Measurements from ENCODE around the gene GBA2. TPM values are rescaled to one million over a fixed set of nuclear protein-coding genes. Genes with fewer than 3 reads are reported as not detected.
A peak's percentile ranks its signal among the peaks of the same experiment; 100 is the strongest.

GBA2 gene
- total RNA-seq, 1 donor from 2014 or later: 52.1 TPM

GRCh38 chr9:35740243-35740642 is 8.8 kb downstream of the GBA2 start:
- TF ChIP-seq, protein P1, sequence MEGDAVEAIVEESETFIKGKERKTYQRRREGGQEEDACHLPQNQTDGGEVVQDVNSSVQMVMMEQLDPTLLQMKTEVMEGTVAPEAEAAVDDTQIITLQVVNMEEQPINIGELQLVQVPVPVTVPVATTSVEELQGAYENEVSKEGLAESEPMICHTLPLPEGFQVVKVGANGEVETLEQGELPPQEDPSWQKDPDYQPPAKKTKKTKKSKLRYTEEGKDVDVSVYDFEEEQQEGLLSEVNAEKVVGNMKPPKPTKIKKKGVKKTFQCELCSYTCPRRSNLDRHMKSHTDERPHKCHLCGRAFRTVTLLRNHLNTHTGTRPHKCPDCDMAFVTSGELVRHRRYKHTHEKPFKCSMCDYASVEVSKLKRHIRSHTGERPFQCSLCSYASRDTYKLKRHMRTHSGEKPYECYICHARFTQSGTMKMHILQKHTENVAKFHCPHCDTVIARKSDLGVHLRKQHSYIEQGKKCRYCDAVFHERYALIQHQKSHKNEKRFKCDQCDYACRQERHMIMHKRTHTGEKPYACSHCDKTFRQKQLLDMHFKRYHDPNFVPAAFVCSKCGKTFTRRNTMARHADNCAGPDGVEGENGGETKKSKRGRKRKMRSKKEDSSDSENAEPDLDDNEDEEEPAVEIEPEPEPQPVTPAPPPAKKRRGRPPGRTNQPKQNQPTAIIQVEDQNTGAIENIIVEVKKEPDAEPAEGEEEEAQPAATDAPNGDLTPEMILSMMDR (IDR thresholded peaks at IDR 0.05): no peak
- Mint-ChIP-seq H3K27ac (ENCODE audit: unreplicated experiment) (no peak overlapping the region), H3K9me3 (ENCODE audit: low read depth) (no peaks in the 10 kb centered on the region), H3K4me1 (ENCODE audit: low read depth) (peaks cover 16% of the 10 kb centered on the region), H3K27me3 (ENCODE audit: low read depth) (no peaks in the 10 kb centered on the region), H3K4me3 (ENCODE audit: unreplicated experiment) (no peak overlapping the region), H3K36me3 (ENCODE audit: low read depth) (peaks cover 48% of the 10 kb centered on the region)
- no peak for DNase-seq (ENCODE audit: low spot score)

GRCh38 chr9:35738924-35739323 is 10.1 kb downstream of the GBA2 start:
- DNase-seq (ENCODE audit: low spot score): no peak
- Mint-ChIP-seq H3K4me3 (ENCODE audit: unreplicated experiment) (no peak overlapping the region), H3K9me3 (ENCODE audit: low read depth) (no peaks in the 10 kb centered on the region), H3K27ac (ENCODE audit: unreplicated experiment) (peak overlapping the region; percentile 62), H3K4me1 (ENCODE audit: low read depth) (peaks cover 18% of the 10 kb centered on the region), H3K36me3 (ENCODE audit: low read depth) (peaks cover 47% of the 10 kb centered on the region), H3K27me3 (ENCODE audit: low read depth) (no peaks in the 10 kb centered on the region)
- TF ChIP-seq, protein P1 (IDR thresholded peaks at IDR 0.05): no peak

GRCh38 chr9:35738186-35738585 is 10.8 kb downstream of the GBA2 start:
- peak overlapping the region; percentile 71 for H3K27ac Mint-ChIP-seq (ENCODE audit: unreplicated experiment)
- TF ChIP-seq, protein P1 (IDR thresholded peaks at IDR 0.05): no peak
- no peak for DNase-seq (ENCODE audit: low spot score)
- no peak overlapping the region for H3K4me3 Mint-ChIP-seq (ENCODE audit: unreplicated experiment)
- peaks cover 26% of the 10 kb centered on the region for H3K4me1 Mint-ChIP-seq (ENCODE audit: low read depth)
- H3K27me3 Mint-ChIP-seq (ENCODE audit: low read depth): no peaks in the 10 kb centered on the region
- no peaks in the 10 kb centered on the region for H3K9me3 Mint-ChIP-seq (ENCODE audit: low read depth)
- peaks cover 42% of the 10 kb centered on the region for H3K36me3 Mint-ChIP-seq (ENCODE audit: low read depth)

- H3K4me1 Mint-ChIP-seq (ENCODE audit: low read depth): peaks cover 30% of the 10 kb centered on the region
- TF ChIP-seq, protein P1 (IDR thresholded peaks at IDR 0.05): no peak
- peak overlapping the region; percentile 24 for H3K27ac Mint-ChIP-seq (ENCODE audit: unreplicated experiment)
- no peak for DNase-seq (ENCODE audit: low spot score)
- H3K36me3 Mint-ChIP-seq (ENCODE audit: low read depth): peaks cover 40% of the 10 kb centered on the region
- no peak overlapping the region for H3K4me3 Mint-ChIP-seq (ENCODE audit: unreplicated experiment)
- H3K27me3 Mint-ChIP-seq (ENCODE audit: low read depth): no peaks in the 10 kb centered on the region
- no peaks in the 10 kb centered on the region for H3K9me3 Mint-ChIP-seq (ENCODE audit: low read depth)
These were observed 11.9 kb downstream of the GBA2 start for GRCh38 chr9:35737143-35737542.

DNA sequence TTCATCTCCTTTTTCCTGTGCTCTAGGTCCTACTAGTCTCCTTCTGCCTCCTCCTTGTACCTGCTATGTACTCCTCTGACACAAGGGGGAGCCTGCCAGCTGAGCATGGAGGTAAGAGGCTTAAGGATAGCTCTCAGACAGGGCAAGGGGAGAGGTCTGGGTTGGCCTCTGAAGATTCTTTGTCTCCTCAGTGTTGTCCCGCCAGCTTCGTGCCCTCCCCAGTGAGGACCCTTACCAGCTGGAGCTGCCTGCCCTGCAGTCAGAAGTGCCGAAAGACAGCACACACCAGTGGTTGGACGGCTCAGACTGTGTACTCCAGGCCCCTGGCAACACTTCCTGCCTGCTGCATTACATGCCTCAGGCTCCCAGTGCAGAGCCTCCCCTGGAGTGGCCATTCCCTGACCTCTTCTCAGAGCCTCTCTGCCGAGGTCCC is 12.8 kb downstream of the GBA2 start:
- Mint-ChIP-seq H3K9me3 (ENCODE audit: low read depth) (no peaks in the 10 kb centered on the region), H3K4me1 (ENCODE audit: low read depth) (peaks cover 35% of the 10 kb centered on the region), H3K27ac (ENCODE audit: unreplicated experiment) (peak overlapping the region; percentile 83), H3K27me3 (ENCODE audit: low read depth) (no peaks in the 10 kb centered on the region), H3K4me3 (ENCODE audit: unreplicated experiment) (no peak overlapping the region), H3K36me3 (ENCODE audit: low read depth) (peaks cover 39% of the 10 kb centered on the region)
- TF ChIP-seq, protein P1 (IDR thresholded peaks at IDR 0.05): peak; percentile 87
- no peak for DNase-seq (ENCODE audit: low spot score)

Measured in chondrocyte (in vitro differentiated cells).